Peyer's patch (tissue), 4 donors: Measurements from ENCODE around the gene FAM184B.

Source experiments
- CTCF ChIP-seq, 6 experiments: fragments of 450-650 bp in 4 of 6; fragments of 200-600 bp in 2 of 6; sonication (generic) in 1 of 6; IDR thresholded peaks; one replicate each; pipeline ENCODE4 v1.5.1; 2017 to 2019; ENCODE audit warnings: antibody characterized with exemption in 6 of 6, mild to moderate bottlenecking in 3 of 6, moderate library complexity in 1 of 6
- POLR2A ChIP-seq, 2 donors: fragments of 450-650 bp; IDR thresholded peaks; one replicate each; pipeline ENCODE4 v1.5.1; 2017; ENCODE audit warnings: antibody characterized with exemption in 2 of 2, mild to moderate bottlenecking in 2 of 2, moderate library complexity in 2 of 2

- TF ChIP-seq CTCF (IDR thresholded peaks at IDR 0.05) (no peak), POLR2A (IDR thresholded peaks at IDR 0.05) (no peak)
Observed at GRCh38 chr4:17702641-17703040, 78.8 kb downstream of the FAM184B start.
